GM12878 (cell line): ENCODE measurements around the gene HMGN3. TPM values are rescaled to one million over a fixed set of nuclear protein-coding genes. Genes with fewer than 3 reads are reported as not detected.

Experiments used
- CHD2 ChIP-seq: IDR thresholded peaks from 2 replicates; pipeline ENCODE4 v1.6.1; 2011; ENCODE audit warnings: low read depth, low read length, improper control_type of control experiment, borderline replicate concordance
- CHD4 ChIP-seq: fragments of 200-600 bp; sonication (generic); IDR thresholded peaks from 2 replicates; pipeline ENCODE4 v1.6.1; 2016; ENCODE audit warnings: mild to moderate bottlenecking
- HDAC6 ChIP-seq: fragments of 200-600 bp; sonication (generic); IDR thresholded peaks from one replicate; pipeline ENCODE4 v1.8.0; 2017; ENCODE audit warnings: antibody characterized with exemption; ENCODE audit not compliant: unreplicated experiment
- HSF1 ChIP-seq: fragments of 150-350 bp; IDR thresholded peaks from 2 replicates; pipeline ENCODE4 v1.6.1; 2014; ENCODE audit warnings: mild to moderate bottlenecking, low read depth, low read length
- JUND ChIP-seq: IDR thresholded peaks from 2 replicates; pipeline ENCODE4 v1.6.1; 2012; ENCODE audit warnings: low read depth, mild to moderate bottlenecking, low read length, improper control_type of control experiment, moderate library complexity
- LARP7 ChIP-seq: fragments of 450-650 bp; IDR thresholded peaks from 2 replicates; pipeline ENCODE4 v1.6.1; 2017; ENCODE audit warnings: mild to moderate bottlenecking
- MEF2A ChIP-seq: IDR thresholded peaks from 2 replicates; pipeline ENCODE4 v1.6.1; 2011; ENCODE audit warnings: low read depth, mild to moderate bottlenecking, low read length, moderate library complexity; ENCODE audit not compliant: insufficient read depth
- POLR2AphosphoS2 ChIP-seq: IDR thresholded peaks from 2 replicates; pipeline ENCODE4 v1.6.1; 2011; ENCODE audit warnings: low read depth, mild to moderate bottlenecking, low read length, improper control_type of control experiment, moderate library complexity
- POU2F2 ChIP-seq: IDR thresholded peaks from 3 replicates; pipeline ENCODE4 v1.6.1; 2011; ENCODE audit warnings: low read depth, mild to moderate bottlenecking, low read length, borderline replicate concordance
- RAD21 ChIP-seq: IDR thresholded peaks from 2 replicates; pipeline ENCODE4 v1.6.1; 2011; ENCODE audit warnings: mild to moderate bottlenecking, low read depth, low read length, moderate library complexity; ENCODE audit not compliant: insufficient read depth
- RFX5 ChIP-seq: IDR thresholded peaks from 2 replicates; pipeline ENCODE4 v1.6.1; 2011; ENCODE audit warnings: low read depth, low read length, improper control_type of control experiment
- SMAD5 ChIP-seq: IDR thresholded peaks from 2 replicates; pipeline ENCODE4 v1.6.1; 2016; ENCODE audit warnings: antibody characterized with exemption, low read depth
- SREBF2 ChIP-seq: IDR thresholded peaks from 2 replicates; pipeline ENCODE4 v1.6.1; 2012; ENCODE audit warnings: mild to moderate bottlenecking, low read length
- STAT1 ChIP-seq: fragments of 450-650 bp; conservative IDR thresholded peaks from 2 replicates; pipeline ENCODE4 v1.6.1; 2014; ENCODE audit warnings: antibody characterized with exemption, mild to moderate bottlenecking
- TCF12 ChIP-seq: IDR thresholded peaks from 2 replicates; pipeline ENCODE4 v1.6.1; 2011; ENCODE audit warnings: low read depth, mild to moderate bottlenecking, low read length
- ZBTB11 ChIP-seq: fragments of 450-650 bp; formaldehyde crosslinking; IDR thresholded peaks from 2 replicates; pipeline ENCODE4 v1.5.0; 2022; ENCODE audit warnings: mild to moderate bottlenecking, missing genetic modification characterization
- polyA plus RNA-seq, 11 experiments: library from polyadenylated mRNA; depleted of rRNA in 4 of 11; unstranded in 6 of 11; stranded (reverse) in 5 of 11; fragments of >200 nt; fragmentation: Nextera tagmentation in 4 of 11; fragmentation: Illumina TruSeq in 1 of 11; extraction: Ambion mirVana in 4 of 11; extraction: Trizol in 1 of 11; gene quantifications; 1 replicate in 1 of 11; 2 replicates in 10 of 11; pipeline versions ENCODE4 v1.2.1 to v1.2.3, GENCODE V29; 2011 to 2016; ENCODE audit warnings: inconsistent platforms in 2 of 11, missing spikeins in 2 of 11, low read depth in 1 of 11
- total RNA-seq, 4 experiments: library from RNA; depleted of rRNA in 3 of 4; stranded (reverse); fragments of >200 nt in 3 of 4; fragmentation: Illumina TruSeq in 1 of 4; extraction: Trizol in 1 of 4; gene quantifications; 2 replicates each; pipeline versions ENCODE4 v1.2.1 to v1.2.3, GENCODE V29; 2013 to 2021
- TF ChIP-seq, protein P1 (sequence below): IDR thresholded peaks from 2 replicates; pipeline ENCODE4 v1.6.1; 2011; ENCODE audit warnings: low read depth, low read length, improper control_type of control experiment, borderline replicate concordance
- TF ChIP-seq, protein P2 (sequence below): fragments of 450-650 bp; IDR thresholded peaks from 2 replicates; pipeline ENCODE4 v1.6.1; 2017; ENCODE audit warnings: mild to moderate bottlenecking, low read depth, inconsistent platforms; ENCODE audit not compliant: poor library complexity, severe bottlenecking
- TF ChIP-seq, protein P3 (sequence below): fragments of 450-650 bp; IDR thresholded peaks from 2 replicates; pipeline ENCODE4 v1.6.1; 2017; ENCODE audit warnings: mild to moderate bottlenecking, moderate library complexity

Gene HMGN3
- total and polyA plus RNA-seq, 10 of the 15 experiments (the other 5 are each of a cell fraction or from before 2014, with no cell fraction given) = 115 to 496 (median 262) TPM

DNA sequence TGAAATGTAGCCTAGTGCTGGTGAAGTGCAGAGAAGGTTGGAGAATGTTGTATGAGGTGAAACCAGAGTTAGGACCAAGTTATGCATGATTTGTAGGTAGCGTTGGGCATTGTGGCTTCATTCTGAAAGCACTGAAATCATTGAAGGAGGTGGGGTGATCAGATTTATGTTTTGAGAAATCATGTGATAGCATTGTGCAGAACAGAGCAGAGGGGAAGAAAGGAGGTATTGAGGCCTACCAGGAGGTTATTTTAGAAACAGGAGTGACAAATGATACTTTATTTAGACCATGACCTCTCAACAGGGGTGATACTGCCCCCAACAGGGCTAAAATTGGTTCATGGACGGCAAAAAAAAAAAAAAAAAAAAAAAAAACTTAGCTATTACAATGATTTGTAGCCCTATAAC lies 15.6 kb upstream of the HMGN3 start (continued):
- no peak for TF ChIP-seq HDAC6
- no peak for TF ChIP-seq POU2F2
- TF ChIP-seq MEF2A = peak; percentile 94
- TF ChIP-seq RFX5 = no peak
- TF ChIP-seq JUND = no peak
- no peak for TF ChIP-seq SREBF2
- TF ChIP-seq, protein P1, sequence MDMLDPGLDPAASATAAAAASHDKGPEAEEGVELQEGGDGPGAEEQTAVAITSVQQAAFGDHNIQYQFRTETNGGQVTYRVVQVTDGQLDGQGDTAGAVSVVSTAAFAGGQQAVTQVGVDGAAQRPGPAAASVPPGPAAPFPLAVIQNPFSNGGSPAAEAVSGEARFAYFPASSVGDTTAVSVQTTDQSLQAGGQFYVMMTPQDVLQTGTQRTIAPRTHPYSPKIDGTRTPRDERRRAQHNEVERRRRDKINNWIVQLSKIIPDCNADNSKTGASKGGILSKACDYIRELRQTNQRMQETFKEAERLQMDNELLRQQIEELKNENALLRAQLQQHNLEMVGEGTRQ = no peak
- TF ChIP-seq RAD21 = peak; percentile 63
- TF ChIP-seq, protein P2, sequence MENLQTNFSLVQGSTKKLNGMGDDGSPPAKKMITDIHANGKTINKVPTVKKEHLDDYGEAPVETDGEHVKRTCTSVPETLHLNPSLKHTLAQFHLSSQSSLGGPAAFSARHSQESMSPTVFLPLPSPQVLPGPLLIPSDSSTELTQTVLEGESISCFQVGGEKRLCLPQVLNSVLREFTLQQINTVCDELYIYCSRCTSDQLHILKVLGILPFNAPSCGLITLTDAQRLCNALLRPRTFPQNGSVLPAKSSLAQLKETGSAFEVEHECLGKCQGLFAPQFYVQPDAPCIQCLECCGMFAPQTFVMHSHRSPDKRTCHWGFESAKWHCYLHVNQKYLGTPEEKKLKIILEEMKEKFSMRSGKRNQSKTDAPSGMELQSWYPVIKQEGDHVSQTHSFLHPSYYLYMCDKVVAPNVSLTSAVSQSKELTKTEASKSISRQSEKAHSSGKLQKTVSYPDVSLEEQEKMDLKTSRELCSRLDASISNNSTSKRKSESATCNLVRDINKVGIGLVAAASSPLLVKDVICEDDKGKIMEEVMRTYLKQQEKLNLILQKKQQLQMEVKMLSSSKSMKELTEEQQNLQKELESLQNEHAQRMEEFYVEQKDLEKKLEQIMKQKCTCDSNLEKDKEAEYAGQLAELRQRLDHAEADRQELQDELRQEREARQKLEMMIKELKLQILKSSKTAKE = no peak
- TF ChIP-seq POLR2AphosphoS2 = no peak
- TF ChIP-seq CHD4 = no peak
- TF ChIP-seq STAT1 = no peak
- TF ChIP-seq ZBTB11 (CRISPR knock-in tag) = no peak
- no peak for TF ChIP-seq LARP7
- no peak for TF ChIP-seq HSF1
- TF ChIP-seq CHD2 = no peak
- TF ChIP-seq, protein P3, sequence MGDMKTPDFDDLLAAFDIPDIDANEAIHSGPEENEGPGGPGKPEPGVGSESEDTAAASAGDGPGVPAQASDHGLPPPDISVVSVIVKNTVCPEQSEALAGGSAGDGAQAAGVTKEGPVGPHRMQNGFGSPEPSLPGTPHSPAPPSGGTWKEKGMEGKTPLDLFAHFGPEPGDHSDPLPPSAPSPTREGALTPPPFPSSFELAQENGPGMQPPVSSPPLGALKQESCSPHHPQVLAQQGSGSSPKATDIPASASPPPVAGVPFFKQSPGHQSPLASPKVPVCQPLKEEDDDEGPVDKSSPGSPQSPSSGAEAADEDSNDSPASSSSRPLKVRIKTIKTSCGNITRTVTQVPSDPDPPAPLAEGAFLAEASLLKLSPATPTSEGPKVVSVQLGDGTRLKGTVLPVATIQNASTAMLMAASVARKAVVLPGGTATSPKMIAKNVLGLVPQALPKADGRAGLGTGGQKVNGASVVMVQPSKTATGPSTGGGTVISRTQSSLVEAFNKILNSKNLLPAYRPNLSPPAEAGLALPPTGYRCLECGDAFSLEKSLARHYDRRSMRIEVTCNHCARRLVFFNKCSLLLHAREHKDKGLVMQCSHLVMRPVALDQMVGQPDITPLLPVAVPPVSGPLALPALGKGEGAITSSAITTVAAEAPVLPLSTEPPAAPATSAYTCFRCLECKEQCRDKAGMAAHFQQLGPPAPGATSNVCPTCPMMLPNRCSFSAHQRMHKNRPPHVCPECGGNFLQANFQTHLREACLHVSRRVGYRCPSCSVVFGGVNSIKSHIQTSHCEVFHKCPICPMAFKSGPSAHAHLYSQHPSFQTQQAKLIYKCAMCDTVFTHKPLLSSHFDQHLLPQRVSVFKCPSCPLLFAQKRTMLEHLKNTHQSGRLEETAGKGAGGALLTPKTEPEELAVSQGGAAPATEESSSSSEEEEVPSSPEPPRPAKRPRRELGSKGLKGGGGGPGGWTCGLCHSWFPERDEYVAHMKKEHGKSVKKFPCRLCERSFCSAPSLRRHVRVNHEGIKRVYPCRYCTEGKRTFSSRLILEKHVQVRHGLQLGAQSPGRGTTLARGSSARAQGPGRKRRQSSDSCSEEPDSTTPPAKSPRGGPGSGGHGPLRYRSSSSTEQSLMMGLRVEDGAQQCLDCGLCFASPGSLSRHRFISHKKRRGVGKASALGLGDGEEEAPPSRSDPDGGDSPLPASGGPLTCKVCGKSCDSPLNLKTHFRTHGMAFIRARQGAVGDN = no peak
- no peak for TF ChIP-seq TCF12
- TF ChIP-seq SMAD5 = no peak
